NT2/D1 (cell line): ENCODE results near the gene EXOC2.

Experiments used
- YY1 ChIP-seq: IDR thresholded peaks from 2 replicates; pipeline ENCODE4 v1.6.1; 2011; ENCODE audit not compliant: insufficient read length, insufficient read depth
- ZNF274 ChIP-seq: IDR thresholded peaks from 2 replicates; pipeline ENCODE4 v1.6.1; 2011; ENCODE audit warnings: mild to moderate bottlenecking, low read depth, low read length

- TF ChIP-seq YY1: no peak
- no peak for TF ChIP-seq ZNF274
Measured at GRCh38 chr6:593907-594212, 99.1 kb downstream of the EXOC2 start.
